ENCODE results near the gene CACNA1D.
"Not testable (repeated sequence)": the region's sequence is repeated elsewhere in the genome, so short reads cannot be mapped to it uniquely, and the experiment has no call there.

CACNA1D gene

GRCh38 chr3:53566461-53567145 lies 72.2 kb downstream of the CACNA1D start:
- intact Hi-C loops (cut with DNase I): no loop called here
- DNase-seq: peak in 1 of 10 donors; percentile 46

GRCh38 chr3:53570081-53570480 lies 75.7 kb downstream of the CACNA1D start:
- intact Hi-C loops (cut with DNase I): no loop called here
- DNase-seq: no peak

GRCh38 chr3:53570709-53571108 lies 76.3 kb downstream of the CACNA1D start:
- peak in 1 of 10 donors; percentile 38 for DNase-seq
- intact Hi-C loops (cut with DNase I): no loop called here

DNA sequence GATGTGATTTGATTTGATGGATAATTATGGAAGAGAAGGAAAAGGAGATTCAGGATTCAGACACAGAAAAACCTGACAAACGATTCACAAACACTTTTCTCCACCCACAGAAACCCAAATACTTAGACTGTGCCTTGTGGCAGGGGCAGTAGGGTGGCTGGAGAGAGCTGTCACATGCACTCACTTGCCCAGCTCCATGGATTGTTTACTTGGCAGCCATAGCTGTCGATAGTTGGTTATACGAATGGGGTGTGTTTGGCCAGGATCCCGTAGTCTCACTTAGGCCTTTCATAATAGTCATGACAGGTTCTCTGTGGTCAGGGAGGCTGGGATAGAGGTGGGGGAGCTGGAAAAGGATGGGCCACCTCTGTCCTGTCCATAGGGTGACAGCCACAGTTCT lies 76.9 kb downstream of the CACNA1D start:
- intact Hi-C loops (cut with DNase I): no loop called here
- no peak for DNase-seq

GRCh38 chr3:53572184-53572583 lies 77.8 kb downstream of the CACNA1D start:
- intact Hi-C loops (cut with DNase I); DNase-seq: not testable (repeated sequence)

DNA sequence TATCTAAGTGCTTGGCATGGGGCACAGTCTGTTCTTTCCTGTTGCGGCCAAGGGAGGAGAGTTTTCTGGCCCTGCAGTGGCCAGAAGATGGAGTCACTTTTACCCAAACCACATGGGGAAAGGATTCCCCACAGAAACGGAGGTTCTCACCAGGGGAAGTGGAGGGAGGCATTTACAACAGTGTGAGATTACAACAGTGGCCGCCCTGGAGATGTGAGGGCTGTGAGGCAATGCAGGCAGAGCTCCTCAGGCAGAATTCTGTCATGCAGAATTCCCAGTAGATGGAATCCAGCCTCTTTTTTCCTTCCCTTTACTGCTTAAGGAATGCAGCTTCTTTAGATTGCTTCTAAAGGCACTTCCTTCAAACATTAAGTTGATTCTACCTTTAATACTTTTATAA lies 83.1 kb downstream of the CACNA1D start:
- intact Hi-C loops (cut with DNase I): no loop called here
- no peak for DNase-seq

DNA sequence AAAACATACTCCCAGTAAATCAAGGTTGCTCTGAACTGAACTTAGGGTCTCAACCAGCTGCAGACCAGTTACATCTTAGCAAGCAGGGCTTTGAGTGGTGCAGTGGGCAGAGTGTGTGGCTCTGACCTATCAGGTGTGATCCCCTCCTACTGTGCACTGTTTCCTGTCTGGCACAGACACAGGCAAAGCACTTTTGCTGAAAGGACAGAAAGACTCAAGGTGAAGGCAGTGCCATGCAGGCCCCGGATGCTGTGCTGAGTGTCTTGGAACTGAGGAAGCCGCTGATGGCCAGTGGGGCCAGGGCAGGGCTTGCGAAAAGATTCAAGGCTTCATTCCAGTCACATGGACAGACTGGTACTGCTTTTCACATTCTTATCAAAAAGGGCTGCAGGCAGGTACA lies 85.2 kb downstream of the CACNA1D start:
- intact Hi-C loops (cut with DNase I): no loop called here
- peak in 1 of 10 donors; percentile 45 for DNase-seq

DNA sequence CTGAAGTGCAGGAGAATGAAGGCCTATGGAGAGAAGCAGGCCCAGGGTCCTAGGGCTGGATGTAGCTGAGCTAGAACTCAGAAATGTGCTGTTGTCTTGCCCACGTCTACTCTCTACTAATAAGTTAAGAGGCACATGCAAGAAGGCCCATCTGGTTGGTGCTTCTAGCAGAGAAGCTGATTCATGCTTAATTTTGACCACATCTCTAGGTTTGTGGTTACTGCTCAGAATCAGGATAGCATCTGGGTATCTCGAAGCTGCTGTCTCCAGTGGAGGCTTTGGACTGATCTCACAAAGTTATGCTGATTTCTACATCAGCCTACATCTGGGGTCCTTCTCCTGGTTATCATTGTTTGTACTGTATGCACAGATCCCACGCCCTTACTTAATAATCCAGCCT lies 87.3 kb downstream of the CACNA1D start:
- no peak for DNase-seq
- intact Hi-C loops (cut with DNase I): no loop called here

DNA sequence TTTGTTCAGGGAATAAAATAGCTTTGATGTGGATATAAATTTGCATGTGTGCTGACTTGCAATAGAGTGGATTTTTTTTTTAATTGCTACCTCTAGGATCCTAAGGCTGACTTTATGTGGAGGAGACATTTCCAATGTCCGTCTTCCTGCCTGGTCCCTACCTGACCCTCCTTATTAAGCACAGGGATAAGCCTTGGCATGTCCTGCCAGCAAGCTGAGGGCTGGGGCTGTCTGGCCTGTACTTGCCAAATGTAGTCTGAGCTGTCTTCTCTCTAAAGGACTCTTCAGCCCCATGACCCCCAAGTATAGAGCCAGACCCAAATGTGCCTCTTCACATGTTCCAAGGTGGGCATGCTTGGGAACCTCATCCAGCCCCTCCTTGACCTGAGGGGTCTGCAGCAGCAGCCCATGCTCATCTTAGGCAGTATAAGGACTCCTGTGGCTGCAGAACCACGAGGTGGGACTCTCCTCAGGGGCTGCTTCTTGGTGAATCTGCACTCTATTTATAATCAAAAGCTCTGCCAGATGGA lies 88.8 kb downstream of the CACNA1D start:
- intact Hi-C loops (cut with DNase I): no loop called here

DNA sequence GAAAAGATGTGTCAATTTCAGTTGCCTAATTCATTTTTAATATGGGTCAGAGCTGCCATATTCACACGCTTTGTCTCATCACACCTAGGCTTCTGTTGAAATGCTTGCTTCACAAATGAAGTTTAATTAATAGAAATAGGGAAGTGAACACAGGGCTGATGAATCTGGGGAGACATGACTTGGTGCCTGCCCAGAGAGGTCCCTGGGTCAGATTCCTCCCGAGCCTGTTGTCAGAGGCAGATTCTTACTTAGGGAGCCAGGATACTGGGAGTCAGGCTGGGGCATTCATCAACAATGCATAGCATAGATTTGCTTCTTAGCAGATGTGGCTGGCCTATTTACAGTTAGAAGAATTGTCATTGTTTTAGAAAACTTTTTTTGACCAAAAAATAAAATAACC lies 90.6 kb downstream of the CACNA1D start:
- intact Hi-C loops (cut with DNase I): no loop called here
- DNase-seq: no peak

More for the DNA sequence above, 88.8 kb downstream of the CACNA1D start:
- no peak for DNase-seq

DNA sequence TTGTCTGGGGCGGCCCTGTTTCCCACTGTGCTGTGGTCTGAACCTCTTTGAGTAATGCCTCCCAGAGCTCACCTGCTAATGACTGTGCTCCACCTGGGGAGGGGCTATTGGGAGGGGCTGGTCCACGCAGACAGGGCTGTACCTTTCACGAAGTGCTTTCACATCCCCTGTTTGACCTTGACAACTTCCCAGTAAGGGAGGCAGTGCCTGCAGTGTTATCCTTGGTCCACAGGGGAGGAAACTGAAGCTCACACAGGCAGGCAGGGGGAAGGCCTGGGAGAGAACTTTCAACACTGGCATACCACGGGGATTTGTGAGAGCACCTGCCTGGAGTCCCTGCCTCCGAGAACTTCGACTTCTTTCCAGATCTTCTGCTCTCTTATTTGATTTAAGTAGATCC lies 91.2 kb downstream of the CACNA1D start:
- DNase-seq: no peak
- intact Hi-C loops (cut with DNase I): no loop called here

DNA sequence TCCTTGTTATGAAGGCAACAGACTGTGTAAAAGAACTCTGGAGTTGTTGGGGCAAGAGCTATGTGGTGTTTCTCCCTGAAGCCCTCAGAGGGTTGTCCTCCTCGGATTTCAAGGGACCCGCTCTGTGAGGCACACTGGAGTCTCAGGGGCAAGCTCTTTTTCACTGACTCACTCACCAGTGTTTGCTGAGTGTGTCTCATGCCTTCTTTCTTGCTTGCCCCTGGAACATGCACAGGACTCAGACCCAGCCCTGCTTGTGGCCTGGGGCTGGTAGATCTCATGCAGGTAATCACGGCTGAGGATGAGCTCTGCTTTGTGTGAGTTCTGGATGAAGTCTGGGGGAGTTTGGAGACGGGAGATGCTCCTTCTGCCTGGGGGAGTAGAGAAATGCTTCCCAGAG lies 93.7 kb downstream of the CACNA1D start:
- peak in 1 of 10 donors; percentile 59 for DNase-seq
- intact Hi-C loops (cut with DNase I): no loop called here

- intact Hi-C loops (cut with DNase I): no loop called here
Observed at GRCh38 chr3:53589201-53589600, 94.8 kb downstream of the CACNA1D start.

DNA sequence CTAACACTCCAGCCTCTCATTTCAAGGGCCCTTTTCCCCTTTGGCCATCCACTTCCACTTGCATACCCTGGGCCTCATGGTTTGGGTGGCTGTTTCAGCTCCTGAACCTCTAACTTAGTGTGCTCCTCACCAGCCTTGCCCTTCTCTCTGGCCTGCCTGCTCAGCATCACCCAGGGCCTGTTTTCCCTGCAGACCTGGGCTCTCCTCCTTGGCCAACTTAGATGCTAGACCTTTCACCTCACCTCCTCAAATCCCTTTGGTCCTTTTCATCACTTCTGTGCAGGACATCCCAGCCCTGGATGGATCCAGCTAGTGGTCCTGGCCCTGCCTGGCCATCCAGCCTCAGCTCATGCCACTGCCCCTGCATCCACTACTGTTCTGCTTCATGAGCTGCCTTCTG lies 95.4 kb downstream of the CACNA1D start:
- peak in 1 of 10 donors; percentile 63 for DNase-seq

More at GRCh38 chr3:53589201-53589600, 94.8 kb downstream of the CACNA1D start:
- DNase-seq: peak in 1 of 10 donors; percentile 81

DNA sequence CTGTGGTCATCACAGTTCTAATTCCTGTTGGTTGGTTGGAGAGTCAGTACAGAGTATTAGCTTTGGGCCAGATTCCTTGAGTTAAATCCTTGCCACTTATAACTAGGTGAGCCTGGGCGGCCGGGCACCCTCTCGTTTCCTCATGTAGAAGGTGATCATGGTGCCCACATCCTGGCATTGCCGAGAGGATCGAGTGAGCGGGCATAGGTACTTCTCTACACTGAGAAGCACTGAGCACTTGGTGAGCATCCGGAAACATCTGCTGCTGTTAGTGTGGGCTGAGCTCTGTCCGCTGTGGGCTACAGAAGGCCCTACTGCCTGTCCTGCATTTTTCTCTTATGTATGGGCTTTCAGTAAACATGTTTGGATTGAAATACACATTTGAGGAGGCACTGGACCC lies 96.2 kb downstream of the CACNA1D start:
- DNase-seq: peak in 2 of 10 donors; percentile 70 to 74
- intact Hi-C loops (cut with DNase I): no loop called here

More for the DNA sequence above, 95.4 kb downstream of the CACNA1D start:
- intact Hi-C loops (cut with DNase I): no loop called here

- intact Hi-C loops (cut with DNase I): no loop called here
Observed at GRCh38 chr3:53591646-53592045, 97.2 kb downstream of the CACNA1D start.

DNA sequence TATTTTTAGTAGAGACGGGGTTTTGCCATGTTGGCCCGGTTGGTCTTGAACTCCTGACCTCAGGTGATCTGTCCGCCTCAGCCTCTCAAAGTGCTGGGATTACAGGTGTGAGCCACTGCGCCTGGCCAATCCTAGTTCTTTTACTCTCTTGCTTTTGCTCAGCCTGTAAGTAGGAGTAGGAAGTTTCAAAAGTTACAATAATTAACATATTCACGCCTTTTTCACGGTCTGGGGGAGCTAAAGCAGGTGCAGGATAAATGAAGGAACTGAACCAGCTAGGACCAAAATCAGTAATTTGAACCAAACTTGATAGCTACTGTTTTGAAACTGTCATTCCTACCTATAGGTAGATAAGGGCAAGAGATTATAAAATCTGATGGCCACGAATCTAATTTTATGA lies 98.5 kb downstream of the CACNA1D start:
- DNase-seq: no peak
- intact Hi-C loops (cut with DNase I): no loop called here

More at GRCh38 chr3:53591646-53592045, 97.2 kb downstream of the CACNA1D start:
- no peak for DNase-seq

- intact Hi-C loops (cut with DNase I): no loop called here
- no peak for DNase-seq
Observed at GRCh38 chr3:53593611-53594010, 99.2 kb downstream of the CACNA1D start.

DNA sequence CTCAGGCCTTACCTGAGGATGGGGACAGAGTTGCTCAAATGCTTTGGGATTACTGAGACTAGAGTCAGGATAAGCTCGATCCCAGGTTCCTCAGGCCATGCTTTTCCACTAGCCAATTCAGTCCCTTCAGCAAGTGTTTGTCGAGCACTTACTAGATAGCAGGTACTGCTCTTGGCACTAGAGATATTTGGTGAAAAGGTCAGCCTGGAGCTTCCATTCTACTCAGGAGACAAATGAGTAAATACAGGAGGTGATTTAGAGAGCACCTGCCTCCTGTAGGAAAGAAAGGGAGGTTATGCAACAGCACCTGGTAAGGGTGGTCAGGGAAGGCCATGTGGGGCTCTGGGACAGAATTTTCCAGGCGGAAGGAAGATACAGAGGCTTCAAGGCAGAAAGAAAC lies 99.9 kb downstream of the CACNA1D start:
- intact Hi-C loops (cut with DNase I): no loop called here
- DNase-seq: no peak

GRCh38 chr3:53595660-53596059 lies 101.2 kb downstream of the CACNA1D start:
- DNase-seq: no peak
- intact Hi-C loops (cut with DNase I): no loop called here

GRCh38 chr3:53597136-53597915 lies 102.9 kb downstream of the CACNA1D start:
- DNase-seq: no peak
- intact Hi-C loops (cut with DNase I): no loop called here

DNA sequence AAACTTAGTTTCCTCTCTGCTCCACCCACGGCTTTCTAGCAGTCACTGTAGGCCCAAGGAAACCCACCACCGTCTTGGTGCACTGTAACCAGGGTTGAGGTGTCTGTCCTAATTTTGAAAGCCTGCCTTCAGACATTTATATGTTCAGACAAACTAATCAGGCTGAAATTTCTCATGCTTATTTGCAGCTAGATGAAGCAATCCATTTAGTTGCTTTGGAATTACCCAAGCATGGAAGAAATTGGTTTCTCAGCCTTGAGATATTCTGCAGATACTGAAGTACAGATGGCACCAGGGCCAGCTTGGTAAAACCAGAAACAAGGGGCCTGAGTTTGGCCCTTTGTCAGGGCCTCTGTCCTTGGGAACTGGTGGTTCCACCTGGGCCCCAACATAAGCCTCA lies 105.4 kb downstream of the CACNA1D start:
- no peak for DNase-seq
- intact Hi-C loops (cut with DNase I): no loop called here

Data from posterior cingulate gyrus (tissue), 11 donors.